Neutrophil (primary cell): Measurements from ENCODE around the gene MYO1C.

ENCODE experiments used
- H3K27ac ChIP-seq: fragments of 200-600 bp; sonication (generic); 2 replicates; pipeline ENCODE4 v1.5.1; 2016; ENCODE audit warnings: mild to moderate bottlenecking, moderate library complexity
- H3K27me3 ChIP-seq: fragments of 200-600 bp; sonication (generic); 2 replicates; pipeline ENCODE4 v1.6.0; 2016; ENCODE audit warnings: mild to moderate bottlenecking
- H3K36me3 ChIP-seq: fragments of 200-600 bp; sonication (generic); 2 replicates; pipeline ENCODE4 v1.5.1; 2017
- H3K4me1 ChIP-seq, 2 experiments: fragments of 200-600 bp in 1 of 2; sonication (generic) in 1 of 2; 1 replicate in 1 of 2; 2 replicates in 1 of 2; pipeline versions ENCODE4 v1.5.1 to v1.6.1; 2013 to 2016; ENCODE audit warnings: low read depth in 1 of 2, low read length in 1 of 2, mild to moderate bottlenecking in 1 of 2, moderate library complexity in 1 of 2; ENCODE audit not compliant: control insufficient read depth in 1 of 2, insufficient read depth in 1 of 2
- H3K4me3 ChIP-seq, 2 experiments: fragments of 200-600 bp in 1 of 2; sonication (generic) in 1 of 2; 1 replicate in 1 of 2; 2 replicates in 1 of 2; pipeline ENCODE4 v1.5.1; 2013 to 2016; ENCODE audit warnings: low read depth in 1 of 2, low read length in 1 of 2, mild to moderate bottlenecking in 1 of 2, moderate library complexity in 1 of 2
- H3K9me3 ChIP-seq: fragments of 200-600 bp; sonication (generic); 2 replicates; pipeline ENCODE4 v1.5.1; 2016
- CTCF ChIP-seq: fragments of 200-600 bp; sonication (generic); IDR thresholded peaks from 2 replicates; pipeline ENCODE4 v1.5.1; 2016; ENCODE audit warnings: antibody characterized with exemption

MYO1C gene

GRCh38 chr17:1503699-1504098, 11.2 kb upstream of the MYO1C start:
- Histone ChIP-seq H3K27me3 (no peaks in the 10 kb centered on the region), H3K36me3 (peaks cover 94% of the 10 kb centered on the region), H3K27ac (no peak overlapping the region), H3K4me1 (no peaks in the 10 kb centered on the region), H3K4me3 (no peak overlapping the region), H3K9me3 (no peaks in the 10 kb centered on the region)
- no peak for TF ChIP-seq CTCF

- H3K4me3 ChIP-seq, result no peak overlapping the region
- peaks cover 94% of the 10 kb centered on the region for H3K36me3 ChIP-seq
- H3K27me3 ChIP-seq, result peaks cover 5% of the 10 kb centered on the region
- no peaks in the 10 kb centered on the region for H3K4me1 ChIP-seq
- no peak for TF ChIP-seq CTCF
- no peaks in the 10 kb centered on the region for H3K9me3 ChIP-seq
- no peak overlapping the region for H3K27ac ChIP-seq
Measured at GRCh38 chr17:1498869-1499268, 6.4 kb upstream of the MYO1C start.

GRCh38 chr17:1498233-1498632, 5.7 kb upstream of the MYO1C start:
- Histone ChIP-seq H3K4me3 (no peak overlapping the region), H3K4me1 (peaks cover 4 to 5% of the 10 kb centered on the region in 2 experiments), H3K36me3 (peaks cover 91% of the 10 kb centered on the region), H3K27me3 (peaks cover 12% of the 10 kb centered on the region), H3K9me3 (no peaks in the 10 kb centered on the region), H3K27ac (no peak overlapping the region)
- TF ChIP-seq CTCF, result no peak

GRCh38 chr17:1497831-1498230, 5.3 kb upstream of the MYO1C start:
- Histone ChIP-seq H3K36me3 (peaks cover 89% of the 10 kb centered on the region), H3K4me1 (peaks cover 8 to 9% of the 10 kb centered on the region in 2 experiments), H3K27me3 (peaks cover 16% of the 10 kb centered on the region), H3K4me3 (no peak overlapping the region), H3K9me3 (no peaks in the 10 kb centered on the region), H3K27ac (no peak overlapping the region)
- no peak for TF ChIP-seq CTCF

GRCh38 chr17:1496869-1497268, 4.4 kb upstream of the MYO1C start:
- no peak overlapping the region for H3K4me3 ChIP-seq
- H3K27me3 ChIP-seq, result peaks cover 25% of the 10 kb centered on the region
- H3K9me3 ChIP-seq, result no peaks in the 10 kb centered on the region
- no peak overlapping the region for H3K27ac ChIP-seq
- no peak for TF ChIP-seq CTCF
- H3K36me3 ChIP-seq, result peaks cover 79% of the 10 kb centered on the region
- H3K4me1 ChIP-seq, result peaks cover 15 to 18% of the 10 kb centered on the region in 2 experiments
